ENCODE results near the gene APC2.
A peak's percentile ranks its signal among the peaks of the same experiment; 100 is the strongest.

APC2 gene

GRCh38 chr19:1482361-1483130 is 32.6 kb downstream of the APC2 start:
- peaks cover 0 to 10% of the 10 kb centered on the region in 2 donors for H3K4me1 ChIP-seq (ENCODE audit: control insufficient read depth in 1 of 2, insufficient read depth in 2 of 2, low read length in 2 of 2)
- H3K36me3 ChIP-seq (ENCODE audit: control insufficient read depth in 1 of 2, insufficient read depth in 2 of 2, low read length in 2 of 2) = no peaks in the 10 kb centered on the region
- H3K27ac ChIP-seq (ENCODE audit: low read length) = no peak overlapping the region
- no peaks in the 10 kb centered on the region for H3K9me3 ChIP-seq (ENCODE audit: control insufficient read depth in 1 of 2, low read length in 2 of 2)
- no peaks in the 10 kb centered on the region for H3K27me3 ChIP-seq (ENCODE audit: low read depth, low read length)
- no peak overlapping the region for H3K4me3 ChIP-seq (ENCODE audit: low read depth in 1 of 2, low read length in 2 of 2)

- Histone ChIP-seq H3K4me1 (ENCODE audit: control insufficient read depth in 1 of 2, insufficient read depth in 2 of 2, low read length in 2 of 2) (peaks cover 0 to 3% of the 10 kb centered on the region in 2 donors), H3K27me3 (ENCODE audit: low read depth, low read length) (no peaks in the 10 kb centered on the region), H3K9me3 (ENCODE audit: control insufficient read depth in 1 of 2, low read length in 2 of 2) (no peaks in the 10 kb centered on the region), H3K27ac (ENCODE audit: low read length) (no peak overlapping the region), H3K36me3 (ENCODE audit: control insufficient read depth in 1 of 2, insufficient read depth in 2 of 2, low read length in 2 of 2) (no peaks in the 10 kb centered on the region), H3K4me3 (ENCODE audit: low read depth in 1 of 2, low read length in 2 of 2) (no peak overlapping the region)
Observed at GRCh38 chr19:1483131-1483978, 33.4 kb downstream of the APC2 start.

- Histone ChIP-seq H3K27me3 (ENCODE audit: low read depth, low read length) (no peaks in the 10 kb centered on the region), H3K9me3 (ENCODE audit: control insufficient read depth in 1 of 2, low read length in 2 of 2) (no peaks in the 10 kb centered on the region), H3K27ac (ENCODE audit: low read length) (no peak overlapping the region), H3K36me3 (ENCODE audit: control insufficient read depth in 1 of 2, insufficient read depth in 2 of 2, low read length in 2 of 2) (no peaks in the 10 kb centered on the region), H3K4me3 (ENCODE audit: low read depth in 1 of 2, low read length in 2 of 2) (no peak overlapping the region), H3K4me1 (ENCODE audit: control insufficient read depth in 1 of 2, insufficient read depth in 2 of 2, low read length in 2 of 2) (no peaks in the 10 kb centered on the region)
Observed at GRCh38 chr19:1483979-1484428, 34.1 kb downstream of the APC2 start.

GRCh38 chr19:1486720-1487575 is 37.0 kb downstream of the APC2 start:
- no peak overlapping the region for H3K4me3 ChIP-seq (ENCODE audit: low read depth in 1 of 2, low read length in 2 of 2)
- peaks cover 0 to 18% of the 10 kb centered on the region in 2 donors for H3K4me1 ChIP-seq (ENCODE audit: control insufficient read depth in 1 of 2, insufficient read depth in 2 of 2, low read length in 2 of 2)
- H3K36me3 ChIP-seq (ENCODE audit: control insufficient read depth in 1 of 2, insufficient read depth in 2 of 2, low read length in 2 of 2) = no peaks in the 10 kb centered on the region
- H3K9me3 ChIP-seq (ENCODE audit: control insufficient read depth in 1 of 2, low read length in 2 of 2) = no peaks in the 10 kb centered on the region
- no peak overlapping the region for H3K27ac ChIP-seq (ENCODE audit: low read length)
- no peaks in the 10 kb centered on the region for H3K27me3 ChIP-seq (ENCODE audit: low read depth, low read length)

GRCh38 chr19:1487576-1488281 is 37.8 kb downstream of the APC2 start:
- no peaks in the 10 kb centered on the region for H3K27me3 ChIP-seq (ENCODE audit: low read depth, low read length)
- no peaks in the 10 kb centered on the region for H3K36me3 ChIP-seq (ENCODE audit: control insufficient read depth in 1 of 2, insufficient read depth in 2 of 2, low read length in 2 of 2)
- H3K4me3 ChIP-seq (ENCODE audit: low read depth in 1 of 2, low read length in 2 of 2) = no peak overlapping the region
- H3K27ac ChIP-seq (ENCODE audit: low read length) = no peak overlapping the region
- H3K4me1 ChIP-seq (ENCODE audit: control insufficient read depth in 1 of 2, insufficient read depth in 2 of 2, low read length in 2 of 2) = peaks cover 0 to 18% of the 10 kb centered on the region in 2 donors
- no peaks in the 10 kb centered on the region for H3K9me3 ChIP-seq (ENCODE audit: control insufficient read depth in 1 of 2, low read length in 2 of 2)

GRCh38 chr19:1488282-1488601 is 38.3 kb downstream of the APC2 start:
- no peaks in the 10 kb centered on the region for H3K36me3 ChIP-seq (ENCODE audit: control insufficient read depth in 1 of 2, insufficient read depth in 2 of 2, low read length in 2 of 2)
- H3K4me1 ChIP-seq (ENCODE audit: control insufficient read depth in 1 of 2, insufficient read depth in 2 of 2, low read length in 2 of 2) = peaks cover 0 to 18% of the 10 kb centered on the region in 2 donors
- no peak overlapping the region for H3K4me3 ChIP-seq (ENCODE audit: low read depth in 1 of 2, low read length in 2 of 2)
- H3K27ac ChIP-seq (ENCODE audit: low read length) = no peak overlapping the region
- no peaks in the 10 kb centered on the region for H3K9me3 ChIP-seq (ENCODE audit: control insufficient read depth in 1 of 2, low read length in 2 of 2)
- H3K27me3 ChIP-seq (ENCODE audit: low read depth, low read length) = no peaks in the 10 kb centered on the region

- Histone ChIP-seq H3K4me1 (ENCODE audit: control insufficient read depth in 1 of 2, insufficient read depth in 2 of 2, low read length in 2 of 2) (peaks cover 0 to 18% of the 10 kb centered on the region in 2 donors), H3K9me3 (ENCODE audit: control insufficient read depth in 1 of 2, low read length in 2 of 2) (no peaks in the 10 kb centered on the region), H3K36me3 (ENCODE audit: control insufficient read depth in 1 of 2, insufficient read depth in 2 of 2, low read length in 2 of 2) (no peaks in the 10 kb centered on the region), H3K27ac (ENCODE audit: low read length) (no peak overlapping the region), H3K4me3 (ENCODE audit: low read depth in 1 of 2, low read length in 2 of 2) (peak overlapping the region; percentile 61 to 75), H3K27me3 (ENCODE audit: low read depth, low read length) (no peaks in the 10 kb centered on the region)
Observed at GRCh38 chr19:1489463-1490310, 39.8 kb downstream of the APC2 start.

- Histone ChIP-seq H3K4me1 (ENCODE audit: control insufficient read depth in 1 of 2, insufficient read depth in 2 of 2, low read length in 2 of 2) (peaks cover 0 to 18% of the 10 kb centered on the region in 2 donors), H3K9me3 (ENCODE audit: control insufficient read depth in 1 of 2, low read length in 2 of 2) (no peaks in the 10 kb centered on the region), H3K27me3 (ENCODE audit: low read depth, low read length) (no peaks in the 10 kb centered on the region), H3K27ac (ENCODE audit: low read length) (no peak within 1 kb of the TSS), H3K4me3 (ENCODE audit: low read depth in 1 of 2, low read length in 2 of 2) (peak within 1 kb of the TSS; percentile 61 to 75), H3K36me3 (ENCODE audit: control insufficient read depth in 1 of 2, insufficient read depth in 2 of 2, low read length in 2 of 2) (no peaks in the 10 kb centered on the region)
Observed at GRCh38 chr19:1490311-1491113, 40.6 kb downstream of the APC2 start, which contains the start of gene PCSK4. Gene PCSK4 (minus strand): TSS chr19:1490350. CDS start chr19:1490346, 4 bp downstream.

GRCh38 chr19:1491114-1491848 is 41.4 kb downstream of the APC2 start, which contains the start of gene REEP6:
Gene REEP6 (plus strand): TSS chr19:1491181. CDS start chr19:1491270, 89 bp downstream.
- Histone ChIP-seq H3K27ac (ENCODE audit: low read length) (peak within 1 kb of the TSS; percentile 72), H3K4me1 (ENCODE audit: control insufficient read depth in 1 of 2, insufficient read depth in 2 of 2, low read length in 2 of 2) (peaks cover 0 to 18% of the 10 kb centered on the region in 2 donors), H3K27me3 (ENCODE audit: low read depth, low read length) (no peaks in the 10 kb centered on the region), H3K9me3 (ENCODE audit: control insufficient read depth in 1 of 2, low read length in 2 of 2) (no peaks in the 10 kb centered on the region), H3K36me3 (ENCODE audit: control insufficient read depth in 1 of 2, insufficient read depth in 2 of 2, low read length in 2 of 2) (no peaks in the 10 kb centered on the region), H3K4me3 (ENCODE audit: low read depth in 1 of 2, low read length in 2 of 2) (peak within 1 kb of the TSS; percentile 61 to 75)

All from muscle layer of duodenum (tissue), 2 donors.